Measurements from ENCODE around the gene ODAPH.

ODAPH gene

GRCh38 chr4:75612306-75612705 lies 56.4 kb downstream of the ODAPH start:
- Histone ChIP-seq H3K27me3 (no peaks in the 10 kb centered on the region), H3K9me3 (no peaks in the 10 kb centered on the region), H3K4me3 (ENCODE audit: low read depth in 1 of 2, low read length in 1 of 2) (no peak overlapping the region), H3K36me3 (no peaks in the 10 kb centered on the region), H3K27ac (no peak overlapping the region), H3K4me1 (ENCODE audit: control insufficient read depth in 1 of 2, insufficient read depth in 1 of 2, low read depth in 1 of 2, low read length in 1 of 2) (no peaks in the 10 kb centered on the region)
- TF ChIP-seq, protein P1, sequence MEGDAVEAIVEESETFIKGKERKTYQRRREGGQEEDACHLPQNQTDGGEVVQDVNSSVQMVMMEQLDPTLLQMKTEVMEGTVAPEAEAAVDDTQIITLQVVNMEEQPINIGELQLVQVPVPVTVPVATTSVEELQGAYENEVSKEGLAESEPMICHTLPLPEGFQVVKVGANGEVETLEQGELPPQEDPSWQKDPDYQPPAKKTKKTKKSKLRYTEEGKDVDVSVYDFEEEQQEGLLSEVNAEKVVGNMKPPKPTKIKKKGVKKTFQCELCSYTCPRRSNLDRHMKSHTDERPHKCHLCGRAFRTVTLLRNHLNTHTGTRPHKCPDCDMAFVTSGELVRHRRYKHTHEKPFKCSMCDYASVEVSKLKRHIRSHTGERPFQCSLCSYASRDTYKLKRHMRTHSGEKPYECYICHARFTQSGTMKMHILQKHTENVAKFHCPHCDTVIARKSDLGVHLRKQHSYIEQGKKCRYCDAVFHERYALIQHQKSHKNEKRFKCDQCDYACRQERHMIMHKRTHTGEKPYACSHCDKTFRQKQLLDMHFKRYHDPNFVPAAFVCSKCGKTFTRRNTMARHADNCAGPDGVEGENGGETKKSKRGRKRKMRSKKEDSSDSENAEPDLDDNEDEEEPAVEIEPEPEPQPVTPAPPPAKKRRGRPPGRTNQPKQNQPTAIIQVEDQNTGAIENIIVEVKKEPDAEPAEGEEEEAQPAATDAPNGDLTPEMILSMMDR (IDR thresholded peaks at IDR 0.05) = no peak

Data from neutrophil (primary cell).